A673 (cell line): ENCODE data around the gene KRTAP13-4. TPM values are rescaled to one million over a fixed set of nuclear protein-coding genes. Genes with fewer than 3 reads are reported as not detected.

Experiments
- Bru-seq: library from RNA; stranded (reverse); fragments of 400-500 nt; gene quantifications from one replicate; lab custom pipeline; 2021; lab: Mats Ljungman, UMichigan
- BruChase-seq, 2 experiments: library from RNA; stranded (reverse); fragments of 400-500 nt; gene quantifications; one replicate each; lab custom pipeline; 2021; lab: Mats Ljungman, UMichigan
- BruUV-seq: library from RNA; stranded (reverse); fragments of 400-500 nt; replicated peaks from 2 replicates; lab custom pipeline; 2021; lab: Mats Ljungman, UMichigan
- CTCF ChIA-PET: fragments of 300-600 bp; sonication (Branson Sonifier 250); formaldehyde crosslinking; loops from one replicate; lab custom pipeline; 2022; ENCODE audit warnings: antibody characterized with exemption; lab: Charles Lee
- POLR2A ChIA-PET: fragments of 300-600 bp; sonication (Branson Sonifier 250); formaldehyde crosslinking; loops from one replicate; lab custom pipeline; 2022; ENCODE audit warnings: antibody characterized with exemption; ENCODE audit not compliant: low non-redundant PET; lab: Charles Lee
- DNase-seq: peaks from one replicate; pipeline ENCODE4 v3.0.0-alpha.2; 2015; ENCODE audit warnings: low spot score
- H3K27ac ChIP-seq: fragments of 200-600 bp; sonication (generic); 2 replicates; pipeline ENCODE4 v1.5.1; 2016; ENCODE audit warnings: mixed run types, low read depth, mild to moderate bottlenecking, mixed read lengths, antibody characterized with exemption, low read length; ENCODE audit not compliant: poor library complexity, severe bottlenecking
- H3K27me3 ChIP-seq: fragments of 200-600 bp; sonication (generic); replicated peaks from 2 replicates; pipeline ENCODE4 v1.6.1; 2017; ENCODE audit warnings: mixed run types, low read depth, mild to moderate bottlenecking, mixed read lengths, antibody characterized with exemption, low read length; ENCODE audit not compliant: insufficient read depth, poor library complexity
- H3K36me3 ChIP-seq: fragments of 200-600 bp; sonication (generic); 2 replicates; pipeline ENCODE4 v1.6.1; 2016; ENCODE audit warnings: mixed run types, mild to moderate bottlenecking, mixed read lengths, antibody characterized with exemption, low read length; ENCODE audit not compliant: insufficient read depth, poor library complexity, severe bottlenecking
- H3K4me1 ChIP-seq: fragments of 200-600 bp; sonication (generic); 2 replicates; pipeline ENCODE4 v1.6.1; 2017; ENCODE audit warnings: mixed run types, mild to moderate bottlenecking, mixed read lengths, antibody characterized with exemption, low read length; ENCODE audit not compliant: insufficient read depth, poor library complexity, severe bottlenecking
- H3K4me3 ChIP-seq: fragments of 200-600 bp; sonication (generic); 2 replicates; pipeline ENCODE4 v1.5.1; 2016; ENCODE audit warnings: low read depth, mixed run types, mild to moderate bottlenecking, mixed read lengths, low read length; ENCODE audit not compliant: poor library complexity, severe bottlenecking
- H3K9me3 ChIP-seq: fragments of 200-600 bp; sonication (generic); 2 replicates; pipeline ENCODE4 v1.6.1; 2016; ENCODE audit warnings: mixed run types, low read depth, mild to moderate bottlenecking, mixed read lengths, antibody characterized with exemption, low read length; ENCODE audit not compliant: poor library complexity, severe bottlenecking
- CTCF ChIP-seq: fragments of 300-800, 200-600 bp; sonication (generic); conservative IDR thresholded peaks from 2 replicates; pipeline ENCODE4 v1.5.1; 2017; ENCODE audit warnings: low read depth, mild to moderate bottlenecking, antibody characterized with exemption, low read length, moderate library complexity, mixed read lengths
- EZH2 ChIP-seq: fragments of 200-600 bp; sonication (generic); IDR thresholded peaks from 2 replicates; pipeline ENCODE4 v1.6.1; 2017; ENCODE audit warnings: borderline replicate concordance, low read depth, mild to moderate bottlenecking, mixed read lengths, antibody characterized with exemption, low read length; ENCODE audit not compliant: poor library complexity, severe bottlenecking
- intact Hi-C: fragments of 100-400 bp; cut with micrococcal nuclease; formaldehyde crosslinking; loops from one replicate; pipeline ENCODE4 v1.10.0; 2022; ENCODE audit not compliant: unreplicated experiment
- long read RNA-seq: library from polyadenylated mRNA; stranded (forward); transcript quantifications from one replicate; pipeline ENCODE4 v2.0.0, GENCODE V29; 2022
- total RNA-seq: library from RNA; stranded (reverse); gene quantifications from 2 replicates; pipeline ENCODE4 v1.2.3, GENCODE V29; 2021

The KRTAP13-4 gene
- not detected in 2 replicates for total RNA-seq
- Bru-seq, nascent RNA, result not detected
- BruChase-seq, experiment 1, labeled RNA remaining after a 2-hour chase, result not detected
- BruChase-seq, experiment 2, labeled RNA remaining after a 6-hour chase, result not detected
- long read RNA-seq, result 0 reads

- TF ChIP-seq CTCF, result no peak
- TF ChIP-seq EZH2, result no peak
- ChIA-PET POLR2A (no interaction called here), CTCF (no interaction called here)
- H3K36me3 ChIP-seq, result no peaks in the 10 kb centered on the region
- H3K9me3 ChIP-seq, result no peaks in the 10 kb centered on the region
- H3K4me1 ChIP-seq, result no peaks in the 10 kb centered on the region
- DNase-seq, result no peak
- no TSS peak for BruUV-seq
- intact Hi-C loops, result no loop called here
- peaks cover 33% of the 10 kb centered on the region for H3K27me3 ChIP-seq
- H3K27ac ChIP-seq, result no peak within 1 kb of the TSS
- H3K4me3 ChIP-seq, result no peak within 1 kb of the TSS
Observed at GRCh38 chr21:30430170-30430655, at the start of gene KRTAP13-4. TSS of gene KRTAP13-4 (plus strand) at chr21:30430220. CDS start at chr21:30430276, 56 bp downstream.

GRCh38 chr21:30382201-30382600 lies 47.8 kb upstream of the KRTAP13-4 start:
- ChIA-PET CTCF (no interaction called here), POLR2A (no interaction called here)
- Histone ChIP-seq H3K27ac (no peak overlapping the region), H3K4me3 (no peak overlapping the region), H3K4me1 (no peaks in the 10 kb centered on the region), H3K27me3 (no peaks in the 10 kb centered on the region), H3K36me3 (no peaks in the 10 kb centered on the region), H3K9me3 (no peaks in the 10 kb centered on the region)
- DNase-seq, result no peak
- BruUV-seq, result no TSS peak
- intact Hi-C loops, result no loop called here
- TF ChIP-seq EZH2 (no peak), CTCF (no peak)

GRCh38 chr21:30391492-30392025 lies 38.5 kb upstream of the KRTAP13-4 start:
- ChIA-PET CTCF (no interaction called here), POLR2A (no interaction called here)
- no peak overlapping the region for H3K4me3 ChIP-seq
- H3K9me3 ChIP-seq, result no peaks in the 10 kb centered on the region
- no peaks in the 10 kb centered on the region for H3K4me1 ChIP-seq
- no peaks in the 10 kb centered on the region for H3K36me3 ChIP-seq
- BruUV-seq, result no TSS peak
- H3K27me3 ChIP-seq, result no peaks in the 10 kb centered on the region
- intact Hi-C loops, result no loop called here
- TF ChIP-seq EZH2 (no peak), CTCF (no peak)
- no peak for DNase-seq
- H3K27ac ChIP-seq, result no peak overlapping the region
